Subcutaneous adipose tissue (tissue), 4 donors: ENCODE results near the gene ANGPTL5. TPM values are rescaled to one million over a fixed set of nuclear protein-coding genes. Genes with fewer than 3 reads are reported as not detected.

Experiments
- CTCF ChIP-seq: fragments of 450-650 bp; IDR thresholded peaks from one replicate; pipeline ENCODE4 v1.5.1; 2016; ENCODE audit warnings: low read depth, mild to moderate bottlenecking, control low read depth, antibody characterized with exemption, moderate library complexity
- total RNA-seq, 4 donors: library from RNA; depleted of rRNA; stranded (reverse); fragments of >200 nt; gene quantifications; one replicate each; pipeline ENCODE4 v1.1.0, GENCODE V29; 2016

Gene ANGPTL5
- total RNA-seq, 4 donors from 2014 or later: 1.5 to 9.2 (median 4.2) TPM

DNA sequence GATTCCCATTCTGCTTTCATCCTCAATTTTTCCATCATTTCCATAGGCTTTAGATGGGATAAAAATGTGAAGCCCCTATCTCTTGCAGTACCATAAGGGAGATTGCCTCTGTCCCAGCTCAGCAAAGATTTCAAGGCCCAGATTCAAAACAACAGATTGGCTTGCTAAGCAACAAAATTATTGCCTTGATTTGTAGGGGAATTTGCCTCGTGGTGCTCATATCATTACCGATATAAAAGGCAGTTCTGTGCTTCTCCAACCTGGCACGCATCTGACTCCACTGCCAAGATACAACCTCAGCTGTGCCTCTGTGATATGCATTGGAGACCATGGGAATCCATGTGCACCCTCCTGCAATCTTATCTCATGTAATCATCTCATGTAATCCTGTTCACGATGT lies 26.6 kb downstream of the ANGPTL5 start:
- TF ChIP-seq CTCF: no peak

GRCh38 chr11:101885631-101886030 lies 30.7 kb downstream of the ANGPTL5 start:
- no peak for TF ChIP-seq CTCF

DNA sequence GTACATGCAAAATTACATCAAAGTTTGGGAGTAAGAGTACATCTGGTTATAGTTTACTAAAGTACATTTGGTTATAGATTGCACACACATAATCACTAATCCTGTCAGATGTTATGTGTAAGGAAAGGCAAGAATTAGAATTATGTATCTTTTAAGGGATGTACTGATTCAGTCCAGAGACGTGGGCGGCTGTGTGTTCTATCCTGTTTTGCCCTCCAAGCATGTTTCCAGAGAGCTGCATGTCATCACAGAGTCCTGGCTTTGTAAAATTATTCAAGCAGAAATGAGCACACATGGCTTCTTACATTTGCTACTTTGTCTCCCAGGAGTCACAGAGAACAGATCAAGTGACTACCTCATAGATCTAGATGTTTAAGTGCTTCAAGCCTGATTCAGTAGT lies 34.7 kb downstream of the ANGPTL5 start:
- TF ChIP-seq CTCF: no peak

- no peak for TF ChIP-seq CTCF
These were observed 36.1 kb downstream of the ANGPTL5 start for GRCh38 chr11:101880222-101880621.

GRCh38 chr11:101872171-101872882 lies 44.0 kb downstream of the ANGPTL5 start:
- TF ChIP-seq CTCF: no peak

GRCh38 chr11:101870510-101870909 lies 45.8 kb downstream of the ANGPTL5 start:
- TF ChIP-seq CTCF: no peak

- TF ChIP-seq CTCF: no peak
These were observed 48.4 kb downstream of the ANGPTL5 start for GRCh38 chr11:101867951-101868350.
